ENCODE measurements around the gene BCL7C.

The BCL7C gene

DNA sequence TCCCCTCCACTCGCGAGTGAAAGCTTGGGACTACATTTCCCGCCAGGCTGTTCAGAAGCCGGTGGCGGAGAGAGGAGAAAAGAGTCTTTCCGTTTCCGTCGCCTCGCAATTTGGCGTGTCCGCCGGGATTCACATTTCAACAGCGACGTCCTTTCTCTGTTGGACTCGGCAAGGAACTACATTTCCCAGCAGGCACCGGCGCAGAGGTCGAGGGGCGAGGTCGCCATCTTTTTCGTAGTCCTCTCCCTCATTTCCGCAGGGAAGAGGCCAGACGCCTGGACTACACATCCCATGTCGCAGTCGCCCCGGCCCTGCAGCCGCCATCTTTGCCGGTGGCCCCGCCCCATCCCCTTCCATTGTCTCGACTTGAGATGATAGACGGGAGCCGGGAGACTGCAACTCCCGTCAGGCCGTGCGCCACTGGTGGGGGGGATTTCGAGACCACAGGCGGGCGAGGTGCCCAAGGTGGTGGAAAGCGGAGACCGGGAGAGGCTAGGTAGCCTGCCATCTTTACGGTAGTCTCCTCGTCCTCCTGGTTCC is 28.6 kb upstream of the BCL7C start:
- DNase-seq, result peak; percentile 100

GRCh38 chr16:30921748-30922419 is 28.0 kb upstream of the BCL7C start:
- peak; percentile 96 for DNase-seq

GRCh38 chr16:30921459-30921747 is 27.5 kb upstream of the BCL7C start:
- no peak for DNase-seq

GRCh38 chr16:30920891-30921290 is 27.0 kb upstream of the BCL7C start:
- DNase-seq, result peak; percentile 68

- DNase-seq, result no peak
These were observed 24.7 kb upstream of the BCL7C start for GRCh38 chr16:30918614-30919013.

DNA sequence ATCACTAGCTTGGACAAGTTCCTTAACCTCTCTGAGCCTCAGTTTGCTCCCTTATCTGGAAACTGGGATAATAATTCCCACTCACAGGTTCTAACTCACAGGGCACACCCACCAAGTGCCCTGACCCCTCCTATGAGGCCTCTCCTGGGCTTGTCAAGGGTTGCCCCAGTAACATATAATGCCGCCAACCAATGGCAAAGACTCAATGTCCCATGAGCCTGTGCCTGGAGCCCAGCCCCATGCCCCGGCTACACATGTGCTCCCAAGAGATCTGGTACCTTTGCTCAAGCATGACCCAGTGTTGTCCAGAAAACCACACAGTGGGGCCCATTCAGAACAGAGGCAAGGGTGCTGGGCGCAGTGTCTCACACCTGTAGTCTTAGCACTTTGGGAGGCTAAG is 21.0 kb upstream of the BCL7C start:
- DNase-seq, result no peak

GRCh38 chr16:30912794-30913412 is 19.0 kb upstream of the BCL7C start:
- DNase-seq, result no peak

- DNase-seq, result no peak
These were observed 16.7 kb upstream of the BCL7C start for GRCh38 chr16:30910427-30911029.

- no peak for DNase-seq
These were observed 13.2 kb upstream of the BCL7C start for GRCh38 chr16:30907064-30907463.

- DNase-seq, result peak; percentile 73
These were observed 10.4 kb upstream of the BCL7C start for GRCh38 chr16:30904114-30904780.

- peak; percentile 94 for DNase-seq
These were observed 9.7 kb upstream of the BCL7C start for GRCh38 chr16:30903596-30903995.

- peak; percentile 67 for DNase-seq
These were observed 9.1 kb upstream of the BCL7C start for GRCh38 chr16:30903002-30903401.

DNA sequence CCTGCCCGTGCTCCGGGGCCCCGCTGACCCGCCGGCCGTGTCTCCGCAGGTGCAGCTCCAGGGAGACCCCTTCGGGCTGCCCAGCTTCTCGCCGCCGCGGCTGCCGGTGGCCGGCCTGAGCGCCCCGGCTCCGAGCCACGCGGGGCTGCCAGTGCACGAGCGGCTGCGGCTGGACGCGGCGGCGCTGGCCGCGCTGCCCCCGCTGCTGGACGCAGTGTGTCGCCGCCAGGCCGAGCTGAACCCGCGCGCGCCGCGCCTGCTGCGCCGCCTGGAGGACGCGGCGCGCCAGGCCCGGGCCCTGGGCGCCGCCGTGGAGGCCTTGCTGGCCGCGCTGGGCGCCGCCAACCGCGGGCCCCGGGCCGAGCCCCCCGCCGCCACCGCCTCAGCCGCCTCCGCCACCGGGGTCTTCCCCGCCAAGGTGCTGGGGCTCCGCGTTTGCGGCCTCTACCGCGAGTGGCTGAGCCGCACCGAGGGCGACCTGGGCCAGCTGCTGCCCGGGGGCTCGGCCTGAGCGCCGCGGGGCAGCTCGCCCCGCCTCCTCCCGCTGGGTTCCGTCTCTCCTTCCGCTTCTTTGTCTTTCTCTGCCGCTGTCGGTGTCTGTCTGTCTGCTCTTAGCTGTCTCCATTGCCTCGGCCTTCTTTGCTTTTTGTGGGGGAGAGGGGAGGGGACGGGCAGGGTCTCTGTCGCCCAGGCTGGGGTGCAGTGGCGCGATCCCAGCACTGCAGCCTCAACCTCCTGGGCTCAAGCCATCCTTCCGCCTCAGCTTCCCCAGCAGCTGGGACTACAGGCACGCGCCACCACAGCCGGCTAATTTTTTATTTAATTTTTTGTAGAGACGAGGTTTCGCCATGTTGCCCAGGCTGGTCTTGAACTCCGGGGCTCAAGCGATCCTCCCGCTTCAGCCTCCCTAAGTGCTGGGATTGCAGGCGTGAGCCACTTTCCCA is 8.4 kb upstream of the BCL7C start:
- DNase-seq, result peak; percentile 86

DNA sequence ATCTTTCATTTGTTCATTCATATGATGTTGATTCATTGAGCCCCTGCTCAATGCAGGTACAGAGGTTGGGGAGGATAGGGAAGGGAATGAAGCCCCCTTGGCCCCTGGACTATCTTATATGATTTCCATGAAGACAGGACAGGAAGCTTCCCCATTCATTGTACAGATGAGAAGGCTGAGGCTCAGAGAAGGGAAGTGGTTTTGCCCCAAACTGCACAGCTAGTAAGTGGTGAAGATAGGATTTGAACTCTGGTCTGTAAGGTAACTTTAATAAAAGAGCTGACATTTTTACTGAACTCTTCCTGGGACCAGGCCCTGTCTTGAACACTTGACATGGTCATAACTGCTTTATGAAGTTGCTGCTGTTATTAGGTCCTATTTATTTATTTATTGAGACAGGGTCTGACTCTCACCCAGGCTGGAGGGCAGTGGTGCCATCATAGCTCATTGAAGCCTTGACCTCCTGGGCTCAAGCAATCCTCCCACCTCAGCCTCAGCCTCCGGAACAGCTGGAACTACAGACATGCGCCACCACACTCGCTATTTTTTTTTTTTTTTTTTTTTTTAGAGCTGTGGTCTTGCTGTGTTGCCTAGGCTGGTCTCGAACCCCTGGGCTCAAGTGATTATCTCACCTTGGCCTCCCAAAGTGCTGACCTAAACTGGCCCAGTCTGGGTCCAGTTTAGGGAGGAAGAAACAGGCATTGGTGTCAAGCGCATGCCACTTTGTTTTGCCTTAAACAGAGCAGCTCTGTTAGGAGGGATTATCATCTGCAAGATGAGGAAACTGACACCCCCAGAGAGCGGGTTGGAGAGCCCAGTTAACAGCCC is 7.5 kb upstream of the BCL7C start:
- DNase-seq, result peak; percentile 55

- no peak for DNase-seq
These were observed 6.7 kb upstream of the BCL7C start for GRCh38 chr16:30900588-30900987.

DNA sequence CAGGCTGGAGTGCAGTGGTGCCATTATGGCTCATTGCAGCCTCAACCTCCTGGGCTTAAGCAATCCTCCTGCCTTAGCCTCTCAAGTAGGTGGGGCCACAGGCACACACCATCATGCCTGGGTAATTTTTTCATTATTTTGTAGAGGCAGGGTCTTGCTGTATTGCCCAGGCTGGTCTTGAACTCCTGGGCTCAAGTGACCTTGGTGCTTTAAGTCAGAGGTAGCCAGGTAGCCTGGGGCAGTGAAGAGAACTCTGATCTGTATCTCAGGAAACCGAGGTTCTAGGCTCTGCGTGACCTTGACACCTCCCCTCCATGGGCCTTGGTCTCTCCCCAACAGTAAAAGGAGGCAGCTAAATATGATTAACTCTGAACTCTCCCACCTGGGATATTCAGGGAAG is 5.9 kb upstream of the BCL7C start:
- no peak for DNase-seq

- DNase-seq, result peak; percentile 96
These were observed 3.2 kb upstream of the BCL7C start for GRCh38 chr16:30896889-30897733.

DNA sequence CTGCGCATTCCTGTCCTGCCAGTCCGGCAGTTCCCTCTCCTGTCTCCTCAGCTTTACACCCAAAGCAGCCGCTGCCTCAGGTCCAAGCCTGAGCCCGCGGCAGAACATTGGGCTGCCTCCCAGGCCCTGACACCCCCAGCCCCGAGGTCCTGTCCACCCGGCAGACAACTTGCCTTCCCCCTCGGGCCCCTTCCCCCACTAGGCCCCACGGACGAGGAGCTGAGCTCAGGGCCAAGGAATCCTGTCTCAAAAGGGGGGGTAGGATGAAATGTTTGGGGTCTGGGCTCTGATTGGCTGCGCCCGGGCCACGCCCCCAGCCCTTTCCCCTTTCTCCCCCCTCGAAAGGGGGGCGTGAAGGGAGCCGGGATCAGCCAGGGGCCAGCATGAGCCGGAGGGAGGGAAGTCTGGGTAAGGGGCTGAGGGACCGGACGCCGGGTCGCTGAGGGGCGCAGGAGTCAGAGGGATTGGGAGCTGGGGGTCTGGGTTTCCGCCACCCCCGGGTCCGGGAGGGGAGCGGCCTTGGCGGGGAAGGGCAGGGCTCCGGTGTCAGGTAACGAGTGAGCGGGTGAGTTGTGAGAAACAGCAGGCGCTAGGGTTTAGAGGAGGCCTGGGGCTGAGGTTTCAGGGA is 2.5 kb upstream of the BCL7C start, which contains the start of gene CTF1:
TSS of gene CTF1 (plus strand) at position 354 of the 628 bp plus-strand sequence. CDS start at position 384, 30 bp downstream.
- DNase-seq, result peak; percentile 46

- peak; percentile 60 for DNase-seq
These were observed 1.9 kb upstream of the BCL7C start for GRCh38 chr16:30895627-30896260.
